ENCODE data around the gene HELB. TPM values are rescaled to one million over a fixed set of nuclear protein-coding genes. Genes with fewer than 3 reads are reported as not detected.

HELB gene
- total and polyA plus RNA-seq, 7 experiments from 2014 or later = 29.6 to 59.2 (median 52.6) TPM

GRCh38 chr12:66367015-66367667 is 64.8 kb downstream of the HELB start:
- peaks cover 8 to 52% (median 35%) of the 10 kb centered on the region in 5 donors for H3K36me3 Mint-ChIP-seq
- CTCF ChIA-PET = no interaction called here
- Histone ChIP-seq H3K4me3 (ENCODE audit: low read length) (no peak overlapping the region), H3K27ac (ENCODE audit: low read depth, low read length) (no peak overlapping the region), H3K9me3 (ENCODE audit: control insufficient read depth in 2 of 3, low read length in 3 of 3) (no peaks in the 10 kb centered on the region), H3K4me1 (ENCODE audit: control insufficient read depth in 2 of 2, insufficient read depth in 2 of 2, low read length in 2 of 2) (no peaks in the 10 kb centered on the region), H3K27me3 (ENCODE audit: control insufficient read depth in 2 of 2, insufficient read depth in 2 of 2, low read length in 2 of 2) (no peaks in the 10 kb centered on the region), H3K36me3 (ENCODE audit: control insufficient read depth in 2 of 3, insufficient read depth in 3 of 3, low read length in 3 of 3) (no peaks in the 10 kb centered on the region)
- intact Hi-C loops (cut with micrococcal nuclease) = no loop called here
- no peaks in the 10 kb centered on the region for H3K27me3 Mint-ChIP-seq
- DNase-seq = no peak
- H3K9me3 Mint-ChIP-seq = no peaks in the 10 kb centered on the region
- no peak overlapping the region for H3K4me3 Mint-ChIP-seq
- no peak for ATAC-seq
- no peak overlapping the region for H3K27ac Mint-ChIP-seq
- H3K4me1 Mint-ChIP-seq = peaks cover 0 to 3% (median 0%) of the 10 kb centered on the region in 7 donors
- POLR2A ChIA-PET = no interaction called here

- no peaks in the 10 kb centered on the region for H3K27me3 ChIP-seq (ENCODE audit: control insufficient read depth in 2 of 2, insufficient read depth in 2 of 2, low read length in 2 of 2)
- no peak for ATAC-seq
- Mint-ChIP-seq H3K4me1 (no peaks in the 10 kb centered on the region), H3K27ac (no peak overlapping the region), H3K9me3 (no peaks in the 10 kb centered on the region), H3K4me3 (no peak overlapping the region), H3K27me3 (no peaks in the 10 kb centered on the region), H3K36me3 (peaks cover 4 to 43% (median 35%) of the 10 kb centered on the region in 5 donors)
- H3K4me1 ChIP-seq (ENCODE audit: control insufficient read depth in 2 of 2, insufficient read depth in 2 of 2, low read length in 2 of 2) = no peaks in the 10 kb centered on the region
- no peaks in the 10 kb centered on the region for H3K36me3 ChIP-seq (ENCODE audit: control insufficient read depth in 2 of 3, insufficient read depth in 3 of 3, low read length in 3 of 3)
- no peak overlapping the region for H3K4me3 ChIP-seq (ENCODE audit: low read length)
- DNase-seq = no peak
- ChIA-PET POLR2A (no interaction called here), CTCF (no interaction called here)
- intact Hi-C loops (cut with micrococcal nuclease) = loop anchor here in 1 of 2 donors (5.0 kb wide), 1 partner anchor 35 kb away; no protein-coding TSS in a partner anchor
- H3K9me3 ChIP-seq (ENCODE audit: control insufficient read depth in 2 of 3, low read length in 3 of 3) = no peaks in the 10 kb centered on the region
- no peak overlapping the region for H3K27ac ChIP-seq (ENCODE audit: low read depth, low read length)
These were observed 69.7 kb downstream of the HELB start for GRCh38 chr12:66371982-66372381.

DNA sequence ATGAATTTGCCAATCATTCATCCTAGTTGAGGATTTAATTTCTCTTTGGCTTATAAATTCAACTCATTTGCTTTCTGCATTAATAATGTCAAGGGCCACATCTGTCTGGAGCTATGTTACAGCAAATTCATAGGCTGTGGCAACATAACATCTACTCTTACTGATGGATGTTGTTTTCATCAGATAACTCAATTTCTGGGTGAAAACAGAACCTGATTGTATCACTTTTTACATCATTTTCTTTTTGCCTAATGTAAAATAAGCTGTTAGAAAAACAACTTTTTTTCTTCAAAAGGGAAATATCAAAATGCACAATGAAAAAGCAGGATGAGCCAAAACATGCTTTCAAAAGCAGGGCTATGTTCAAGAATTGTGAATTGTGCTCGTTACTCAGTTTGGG is 73.3 kb downstream of the HELB start:
- no peak overlapping the region for H3K27ac ChIP-seq (ENCODE audit: low read depth, low read length)
- DNase-seq = no peak
- Mint-ChIP-seq H3K4me3 (no peak overlapping the region), H3K36me3 (peaks cover 0 to 28% (median 14%) of the 10 kb centered on the region in 5 donors), H3K9me3 (no peaks in the 10 kb centered on the region), H3K27me3 (no peaks in the 10 kb centered on the region), H3K4me1 (no peaks in the 10 kb centered on the region), H3K27ac (no peak overlapping the region)
- no peak for ATAC-seq
- intact Hi-C loops (cut with micrococcal nuclease) = no loop called here
- no peak overlapping the region for H3K4me3 ChIP-seq (ENCODE audit: low read length)
- no peaks in the 10 kb centered on the region for H3K27me3 ChIP-seq (ENCODE audit: control insufficient read depth in 2 of 2, insufficient read depth in 2 of 2, low read length in 2 of 2)
- CTCF ChIA-PET = interaction anchor here (0.6 kb wide), 1 partner anchor 231 kb away, joined by 3 read pairs; no protein-coding TSS in a partner anchor
- no peaks in the 10 kb centered on the region for H3K4me1 ChIP-seq (ENCODE audit: control insufficient read depth in 2 of 2, insufficient read depth in 2 of 2, low read length in 2 of 2)
- POLR2A ChIA-PET = no interaction called here
- H3K9me3 ChIP-seq (ENCODE audit: control insufficient read depth in 2 of 3, low read length in 3 of 3) = no peaks in the 10 kb centered on the region
- H3K36me3 ChIP-seq (ENCODE audit: control insufficient read depth in 2 of 3, insufficient read depth in 3 of 3, low read length in 3 of 3) = no peaks in the 10 kb centered on the region

DNA sequence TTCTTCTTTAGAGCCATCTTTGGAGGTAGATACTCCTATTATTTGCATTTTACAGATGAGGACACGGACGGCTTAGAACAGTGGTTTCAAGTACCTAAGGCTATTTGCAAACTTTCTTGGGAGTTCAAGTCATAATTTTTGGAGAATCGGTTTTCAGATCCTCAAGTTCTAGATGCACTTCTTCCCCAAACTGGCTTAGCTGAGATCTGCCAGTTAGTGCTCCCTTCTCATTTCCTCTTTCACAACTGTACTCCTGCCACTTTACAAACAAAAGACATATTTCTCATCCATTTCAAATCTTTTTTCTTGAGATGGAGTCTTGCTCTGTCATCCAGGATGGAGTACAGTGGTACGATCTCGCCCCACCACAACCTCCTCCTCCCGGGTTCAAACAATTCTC is 77.3 kb downstream of the HELB start:
- ChIA-PET POLR2A (no interaction called here), CTCF (no interaction called here)
- H3K4me3 ChIP-seq (ENCODE audit: low read length) = no peak overlapping the region
- no peak overlapping the region for H3K27ac ChIP-seq (ENCODE audit: low read depth, low read length)
- Mint-ChIP-seq H3K4me3 (no peak overlapping the region), H3K4me1 (peaks cover 0 to 4% (median 0%) of the 10 kb centered on the region in 7 donors), H3K27ac (no peak overlapping the region), H3K36me3 (peaks cover 0 to 38% (median 16%) of the 10 kb centered on the region in 5 donors), H3K27me3 (no peaks in the 10 kb centered on the region), H3K9me3 (no peaks in the 10 kb centered on the region)
- ATAC-seq (no peak), DNase-seq (no peak)
- H3K36me3 ChIP-seq (ENCODE audit: control insufficient read depth in 2 of 3, insufficient read depth in 3 of 3, low read length in 3 of 3) = no peaks in the 10 kb centered on the region
- no peaks in the 10 kb centered on the region for H3K27me3 ChIP-seq (ENCODE audit: control insufficient read depth in 2 of 2, insufficient read depth in 2 of 2, low read length in 2 of 2)
- intact Hi-C loops (cut with micrococcal nuclease) = no loop called here
- H3K4me1 ChIP-seq (ENCODE audit: control insufficient read depth in 2 of 2, insufficient read depth in 2 of 2, low read length in 2 of 2) = no peaks in the 10 kb centered on the region
- no peaks in the 10 kb centered on the region for H3K9me3 ChIP-seq (ENCODE audit: control insufficient read depth in 2 of 3, low read length in 3 of 3)

GRCh38 chr12:66380769-66381535 is 78.7 kb downstream of the HELB start:
- Mint-ChIP-seq H3K27ac (no peak overlapping the region), H3K9me3 (no peaks in the 10 kb centered on the region), H3K36me3 (peaks cover 0 to 39% (median 21%) of the 10 kb centered on the region in 5 donors), H3K4me1 (peaks cover 0 to 4% (median 0%) of the 10 kb centered on the region in 7 donors), H3K27me3 (no peaks in the 10 kb centered on the region), H3K4me3 (no peak overlapping the region)
- H3K36me3 ChIP-seq (ENCODE audit: control insufficient read depth in 2 of 3, insufficient read depth in 3 of 3, low read length in 3 of 3) = no peaks in the 10 kb centered on the region
- H3K9me3 ChIP-seq (ENCODE audit: control insufficient read depth in 2 of 3, low read length in 3 of 3) = no peaks in the 10 kb centered on the region
- ChIA-PET POLR2A (no interaction called here), CTCF (no interaction called here)
- ATAC-seq (no peak), DNase-seq (no peak)
- no peaks in the 10 kb centered on the region for H3K27me3 ChIP-seq (ENCODE audit: control insufficient read depth in 2 of 2, insufficient read depth in 2 of 2, low read length in 2 of 2)
- no peak overlapping the region for H3K4me3 ChIP-seq (ENCODE audit: low read length)
- no peak overlapping the region for H3K27ac ChIP-seq (ENCODE audit: low read depth, low read length)
- intact Hi-C loops (cut with micrococcal nuclease) = no loop called here
- H3K4me1 ChIP-seq (ENCODE audit: control insufficient read depth in 2 of 2, insufficient read depth in 2 of 2, low read length in 2 of 2) = no peaks in the 10 kb centered on the region

GRCh38 chr12:66387117-66387516 is 84.8 kb downstream of the HELB start:
- CTCF ChIA-PET = no interaction called here

More at GRCh38 chr12:66387117-66387516, 84.8 kb downstream of the HELB start:
- H3K27me3 ChIP-seq (ENCODE audit: control insufficient read depth in 2 of 2, insufficient read depth in 2 of 2, low read length in 2 of 2) = no peaks in the 10 kb centered on the region
- H3K9me3 Mint-ChIP-seq = peaks cover 0 to 11% (median 5%) of the 10 kb centered on the region in 11 donors
- H3K4me1 ChIP-seq (ENCODE audit: control insufficient read depth in 2 of 2, insufficient read depth in 2 of 2, low read length in 2 of 2) = no peaks in the 10 kb centered on the region
- H3K27ac Mint-ChIP-seq = no peak overlapping the region
- no peaks in the 10 kb centered on the region for H3K36me3 ChIP-seq (ENCODE audit: control insufficient read depth in 2 of 3, insufficient read depth in 3 of 3, low read length in 3 of 3)
- intact Hi-C loops (cut with micrococcal nuclease) = no loop called here
- H3K27ac ChIP-seq (ENCODE audit: low read depth, low read length) = no peak overlapping the region
- ATAC-seq (no peak), DNase-seq (no peak)
- no peaks in the 10 kb centered on the region for H3K9me3 ChIP-seq (ENCODE audit: control insufficient read depth in 2 of 3, low read length in 3 of 3)
- H3K27me3 Mint-ChIP-seq = peaks cover 0 to 16% (median 7%) of the 10 kb centered on the region in 5 donors
- peaks cover 0 to 3% (median 0%) of the 10 kb centered on the region in 7 donors for H3K4me1 Mint-ChIP-seq
- no peak overlapping the region for H3K4me3 ChIP-seq (ENCODE audit: low read length)
- H3K36me3 Mint-ChIP-seq = peaks cover 0 to 45% (median 33%) of the 10 kb centered on the region in 5 donors
- H3K4me3 Mint-ChIP-seq = no peak overlapping the region
- POLR2A ChIA-PET = no interaction called here
